Spleen (tissue), 7 donors: Measurements from ENCODE around the gene AKAP9.

Experiments
- CTCF ChIP-seq, 11 experiments: fragments of 200-600 bp in 7 of 11; fragments of 450-650 bp in 4 of 11; sonication (generic) in 4 of 11; IDR thresholded peaks in 8 of 11; conservative IDR thresholded peaks in 3 of 11; 1 replicate in 7 of 11; 2 replicates in 4 of 11; pipeline versions ENCODE4 v1.4.0 to v1.8.0; 2016 to 2021; ENCODE audit warnings: antibody characterized with exemption in 11 of 11, inconsistent platforms in 4 of 11, mild to moderate bottlenecking in 1 of 11
- POLR2A ChIP-seq, 3 donors: fragments of 450-650 bp; IDR thresholded peaks; one replicate each; pipeline ENCODE4 v1.5.1; 2017; ENCODE audit warnings: antibody characterized with exemption in 3 of 3, mild to moderate bottlenecking in 1 of 3
- POLR2AphosphoS5 ChIP-seq, 3 donors: sonication (generic); formaldehyde crosslinking; IDR thresholded peaks; one replicate each; pipeline ENCODE4 v1.5.1; 2017; ENCODE audit warnings: antibody characterized with exemption in 3 of 3
- donor health status: DM: no; HTN: no; CAD: no; lungs with moderate emphysema.
- donor health status: DM: no; HTN: no; CAD: no.
- donor health status: DM: no; HTN: no; CAD: no.

- TF ChIP-seq CTCF (IDR thresholded peaks at IDR 0.05 in 8 of 11, conservative IDR thresholded peaks at IDR 0.05 in 3 of 11) = no peak
- no peak for TF ChIP-seq POLR2A (IDR thresholded peaks at IDR 0.05)
- no peak for TF ChIP-seq POLR2AphosphoS5 (IDR thresholded peaks at IDR 0.05)
Measured at GRCh38 chr7:92061154-92061553, 120.5 kb downstream of the AKAP9 start.
